ENCODE results near the gene SNTA1.

DNA sequence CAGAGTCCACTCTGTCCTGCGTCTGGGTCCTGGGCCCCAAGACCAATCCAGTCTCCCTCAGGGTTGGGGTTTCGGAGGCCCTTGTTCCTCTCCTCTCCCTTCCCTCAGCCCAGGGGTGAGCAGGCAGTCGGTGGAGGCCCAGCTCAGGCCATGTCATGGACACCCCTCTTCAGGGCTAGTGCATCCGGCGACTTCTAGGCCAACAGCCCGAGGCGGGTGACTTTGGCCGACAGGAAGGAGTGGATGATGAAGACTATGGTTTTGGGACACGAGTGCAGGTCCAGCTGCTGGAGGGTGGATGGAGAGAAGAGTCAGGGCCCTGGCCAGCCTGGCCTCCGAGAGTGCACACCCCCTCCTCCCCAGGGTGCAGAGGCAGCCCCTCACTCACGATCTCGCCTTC is 35.2 kb downstream of the SNTA1 start:
- TF ChIP-seq, protein P1, sequence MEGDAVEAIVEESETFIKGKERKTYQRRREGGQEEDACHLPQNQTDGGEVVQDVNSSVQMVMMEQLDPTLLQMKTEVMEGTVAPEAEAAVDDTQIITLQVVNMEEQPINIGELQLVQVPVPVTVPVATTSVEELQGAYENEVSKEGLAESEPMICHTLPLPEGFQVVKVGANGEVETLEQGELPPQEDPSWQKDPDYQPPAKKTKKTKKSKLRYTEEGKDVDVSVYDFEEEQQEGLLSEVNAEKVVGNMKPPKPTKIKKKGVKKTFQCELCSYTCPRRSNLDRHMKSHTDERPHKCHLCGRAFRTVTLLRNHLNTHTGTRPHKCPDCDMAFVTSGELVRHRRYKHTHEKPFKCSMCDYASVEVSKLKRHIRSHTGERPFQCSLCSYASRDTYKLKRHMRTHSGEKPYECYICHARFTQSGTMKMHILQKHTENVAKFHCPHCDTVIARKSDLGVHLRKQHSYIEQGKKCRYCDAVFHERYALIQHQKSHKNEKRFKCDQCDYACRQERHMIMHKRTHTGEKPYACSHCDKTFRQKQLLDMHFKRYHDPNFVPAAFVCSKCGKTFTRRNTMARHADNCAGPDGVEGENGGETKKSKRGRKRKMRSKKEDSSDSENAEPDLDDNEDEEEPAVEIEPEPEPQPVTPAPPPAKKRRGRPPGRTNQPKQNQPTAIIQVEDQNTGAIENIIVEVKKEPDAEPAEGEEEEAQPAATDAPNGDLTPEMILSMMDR (conservative IDR thresholded peaks at IDR 0.05) = no peak
- no peak for TF ChIP-seq EZH2 (IDR thresholded peaks at IDR 0.05; ENCODE audit: low read depth)

All from PC-9 (cell line).